PFSK-1 (cell line): ENCODE data around the gene LOXL3.

Experiments
- FOXP2 ChIP-seq: optimal IDR thresholded peaks from 2 replicates; pipeline ENCODE3; 2011; ENCODE audit warnings: borderline replicate concordance, control low read depth, inconsistent platforms; ENCODE audit not compliant: insufficient read depth; ENCODE audit errors: extremely low read length, extremely low read depth
- POLR2AphosphoS5 ChIP-seq: IDR thresholded peaks from 2 replicates; pipeline ENCODE4 v1.6.1; 2012; ENCODE audit warnings: low read depth, mild to moderate bottlenecking, control low read depth, low read length, moderate library complexity
- SIN3A ChIP-seq: IDR thresholded peaks from 2 replicates; pipeline ENCODE4 v1.6.1; 2012; ENCODE audit warnings: mild to moderate bottlenecking, low read length, moderate library complexity, borderline replicate concordance; ENCODE audit not compliant: insufficient read depth
- TAF1 ChIP-seq: IDR thresholded peaks from 2 replicates; pipeline ENCODE4 v1.6.1; 2012; ENCODE audit warnings: low read length, control low read depth, borderline replicate concordance; ENCODE audit not compliant: insufficient read depth
- TF ChIP-seq, protein P1 (sequence below), 2 experiments: IDR thresholded peaks; 2 replicates each; pipeline versions ENCODE4 v1.6.1 to v1.8.0; 2011 to 2012; ENCODE audit warnings: low read depth in 2 of 2, low read length in 2 of 2, control low read depth in 1 of 2, inconsistent platforms in 1 of 2, mild to moderate bottlenecking in 1 of 2, moderate library complexity in 1 of 2; ENCODE audit not compliant: insufficient read depth in 1 of 2

Gene LOXL3

GRCh38 chr2:74536166-74536950, 17.4 kb downstream of the LOXL3 start:
- TF ChIP-seq FOXP2 = no peak
- TF ChIP-seq, protein P1, sequence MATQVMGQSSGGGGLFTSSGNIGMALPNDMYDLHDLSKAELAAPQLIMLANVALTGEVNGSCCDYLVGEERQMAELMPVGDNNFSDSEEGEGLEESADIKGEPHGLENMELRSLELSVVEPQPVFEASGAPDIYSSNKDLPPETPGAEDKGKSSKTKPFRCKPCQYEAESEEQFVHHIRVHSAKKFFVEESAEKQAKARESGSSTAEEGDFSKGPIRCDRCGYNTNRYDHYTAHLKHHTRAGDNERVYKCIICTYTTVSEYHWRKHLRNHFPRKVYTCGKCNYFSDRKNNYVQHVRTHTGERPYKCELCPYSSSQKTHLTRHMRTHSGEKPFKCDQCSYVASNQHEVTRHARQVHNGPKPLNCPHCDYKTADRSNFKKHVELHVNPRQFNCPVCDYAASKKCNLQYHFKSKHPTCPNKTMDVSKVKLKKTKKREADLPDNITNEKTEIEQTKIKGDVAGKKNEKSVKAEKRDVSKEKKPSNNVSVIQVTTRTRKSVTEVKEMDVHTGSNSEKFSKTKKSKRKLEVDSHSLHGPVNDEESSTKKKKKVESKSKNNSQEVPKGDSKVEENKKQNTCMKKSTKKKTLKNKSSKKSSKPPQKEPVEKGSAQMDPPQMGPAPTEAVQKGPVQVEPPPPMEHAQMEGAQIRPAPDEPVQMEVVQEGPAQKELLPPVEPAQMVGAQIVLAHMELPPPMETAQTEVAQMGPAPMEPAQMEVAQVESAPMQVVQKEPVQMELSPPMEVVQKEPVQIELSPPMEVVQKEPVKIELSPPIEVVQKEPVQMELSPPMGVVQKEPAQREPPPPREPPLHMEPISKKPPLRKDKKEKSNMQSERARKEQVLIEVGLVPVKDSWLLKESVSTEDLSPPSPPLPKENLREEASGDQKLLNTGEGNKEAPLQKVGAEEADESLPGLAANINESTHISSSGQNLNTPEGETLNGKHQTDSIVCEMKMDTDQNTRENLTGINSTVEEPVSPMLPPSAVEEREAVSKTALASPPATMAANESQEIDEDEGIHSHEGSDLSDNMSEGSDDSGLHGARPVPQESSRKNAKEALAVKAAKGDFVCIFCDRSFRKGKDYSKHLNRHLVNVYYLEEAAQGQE (IDR thresholded peaks at IDR 0.05; ENCODE audit: insufficient read depth in 1 of 2, low read depth in 2 of 2, low read length in 2 of 2) = no peak
- TF ChIP-seq SIN3A = no peak
- TF ChIP-seq TAF1 = no peak
- no peak for TF ChIP-seq POLR2AphosphoS5

- TF ChIP-seq POLR2AphosphoS5 = no peak
- TF ChIP-seq, protein P1 (IDR thresholded peaks at IDR 0.05; ENCODE audit: insufficient read depth in 1 of 2, low read depth in 2 of 2, low read length in 2 of 2) = no peak
These were observed 18.2 kb downstream of the LOXL3 start for GRCh38 chr2:74535440-74535965.

DNA sequence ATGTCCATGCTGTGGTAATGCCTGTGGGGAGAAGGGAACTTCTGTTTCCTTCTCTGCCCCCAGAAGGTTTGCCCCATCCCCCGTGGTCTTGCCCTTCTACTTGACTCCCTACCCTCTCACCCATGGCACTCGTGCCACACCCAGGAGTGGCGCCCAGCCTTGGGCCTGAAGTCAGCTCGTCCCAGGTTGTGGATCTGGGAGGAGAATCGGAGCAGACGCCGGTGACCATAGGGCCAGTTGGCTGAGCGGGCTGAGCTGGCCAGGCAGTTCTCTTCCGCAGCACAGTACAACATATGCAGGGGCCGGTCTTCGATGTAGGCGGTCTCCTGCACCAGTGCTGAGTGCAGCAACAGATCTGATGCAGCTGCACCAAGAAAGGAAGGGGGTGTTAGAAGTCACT, 19.3 kb downstream of the LOXL3 start:
- TF ChIP-seq, protein P1 (IDR thresholded peaks at IDR 0.05; ENCODE audit: insufficient read depth in 1 of 2, low read depth in 2 of 2, low read length in 2 of 2) = no peak
- TF ChIP-seq FOXP2 (no peak), TAF1 (no peak), POLR2AphosphoS5 (no peak), SIN3A (no peak)

GRCh38 chr2:74533464-74533863, 20.3 kb downstream of the LOXL3 start:
- TF ChIP-seq POLR2AphosphoS5 = no peak
- TF ChIP-seq, protein P1 (IDR thresholded peaks at IDR 0.05; ENCODE audit: insufficient read depth in 1 of 2, low read depth in 2 of 2, low read length in 2 of 2) = no peak
- no peak for TF ChIP-seq SIN3A
- TF ChIP-seq TAF1 = no peak
- no peak for TF ChIP-seq FOXP2

GRCh38 chr2:74532222-74532621, 21.5 kb downstream of the LOXL3 start:
- TF ChIP-seq FOXP2 (no peak), SIN3A (no peak), TAF1 (no peak), POLR2AphosphoS5 (no peak)
- TF ChIP-seq, protein P1 (IDR thresholded peaks at IDR 0.05; ENCODE audit: insufficient read depth in 1 of 2, low read depth in 2 of 2, low read length in 2 of 2) = no peak
